HepG2 (cell line): Measurements from ENCODE around the gene RAC3. TPM values are rescaled to one million over a fixed set of nuclear protein-coding genes. Genes with fewer than 3 reads are reported as not detected.

Experiments used
- FIP1L1 ChIP-seq: fragments of 200-400 bp; formaldehyde crosslinking; IDR thresholded peaks from 2 replicates; pipeline ENCODE4 v1.6.1; 2018; ENCODE audit warnings: low read depth, mild to moderate bottlenecking, low read length, moderate library complexity, borderline replicate concordance; ENCODE audit not compliant: insufficient read depth
- IRX3 ChIP-seq: sonication (generic); formaldehyde crosslinking; IDR thresholded peaks from 2 replicates; pipeline ENCODE4 v1.8.1; 2023; ENCODE audit warnings: mild to moderate bottlenecking, low read depth, missing genetic modification reagents, borderline replicate concordance
- KLF13 ChIP-seq: sonication (generic); formaldehyde crosslinking; IDR thresholded peaks from 2 replicates; pipeline ENCODE4 v1.4.0; 2020; ENCODE audit warnings: mild to moderate bottlenecking, missing genetic modification reagents
- NCOA5 ChIP-seq: sonication (generic); formaldehyde crosslinking; IDR thresholded peaks from 2 replicates; pipeline ENCODE4 v1.4.0; 2020; ENCODE audit warnings: missing genetic modification reagents
- POGZ ChIP-seq: sonication (generic); formaldehyde crosslinking; IDR thresholded peaks from 2 replicates; pipeline ENCODE4 v1.4.0; 2020; ENCODE audit warnings: mild to moderate bottlenecking, missing genetic modification reagents
- SIN3A ChIP-seq: IDR thresholded peaks from 2 replicates; pipeline ENCODE4 v1.6.1; 2011; ENCODE audit warnings: low read depth, mild to moderate bottlenecking, control low read depth, low read length, borderline replicate concordance
- SMYD3 ChIP-seq: sonication (generic); formaldehyde crosslinking; IDR thresholded peaks from 2 replicates; pipeline ENCODE4 v1.8.1; 2023; ENCODE audit warnings: mild to moderate bottlenecking, missing genetic modification reagents
- TAF15 ChIP-seq: fragments of 200-400 bp; formaldehyde crosslinking; IDR thresholded peaks from one replicate; pipeline ENCODE4 v1.6.1; 2018; ENCODE audit warnings: mild to moderate bottlenecking, low read depth, low read length; ENCODE audit not compliant: poor library complexity, severe bottlenecking
- THAP9 ChIP-seq: sonication (generic); formaldehyde crosslinking; IDR thresholded peaks from 2 replicates; pipeline ENCODE4; 2020; ENCODE audit warnings: missing genetic modification reagents, mild to moderate bottlenecking, borderline replicate concordance
- ZGPAT ChIP-seq: IDR thresholded peaks from 2 replicates; pipeline ENCODE4 v1.6.1; 2016; ENCODE audit warnings: mild to moderate bottlenecking
- ZNF503 ChIP-seq: sonication (generic); formaldehyde crosslinking; IDR thresholded peaks from 2 replicates; pipeline ENCODE4 v1.4.0; 2020; ENCODE audit warnings: missing genetic modification reagents
- ZNF589 ChIP-seq: sonication (generic); formaldehyde crosslinking; conservative IDR thresholded peaks from 2 replicates; pipeline ENCODE4 v1.8.0; 2022; ENCODE audit warnings: mild to moderate bottlenecking, moderate library complexity, missing genetic modification reagents
- ZNF710 ChIP-seq: sonication (generic); formaldehyde crosslinking; IDR thresholded peaks from 2 replicates; pipeline ENCODE4 v1.5.0; 2020; ENCODE audit warnings: mild to moderate bottlenecking, missing genetic modification reagents, borderline replicate concordance
- ZNF782 ChIP-seq: sonication (generic); formaldehyde crosslinking; IDR thresholded peaks from 2 replicates; pipeline ENCODE4 v1.4.0; 2020; ENCODE audit warnings: missing genetic modification reagents, mild to moderate bottlenecking, borderline replicate concordance
- polyA plus RNA-seq, 8 experiments: library from polyadenylated mRNA; depleted of rRNA in 3 of 8; stranded (reverse) in 7 of 8; unstranded in 1 of 8; fragments of >200 nt; fragmentation: Illumina TruSeq in 4 of 8; extraction: Trizol in 4 of 8; gene quantifications; 2 replicates each; pipeline versions ENCODE4 v1.2.1 to v1.2.3, GENCODE V29; 2011 to 2016; ENCODE audit warnings: low read depth in 4 of 8, missing spikeins in 1 of 8, mixed read lengths in 1 of 8; ENCODE audit not compliant: insufficient read depth in 1 of 8
- total RNA-seq, 5 experiments: library from RNA; depleted of rRNA; stranded (reverse); fragments of >200 nt; fragmentation: Illumina TruSeq; extraction: Trizol; gene quantifications; 2 replicates each; pipeline ENCODE4 v1.2.3, GENCODE V29; 2016; ENCODE audit warnings: low read depth in 1 of 5

Gene RAC3
- total and polyA plus RNA-seq, 2 of the 13 experiments (the other 11 are each of a cell fraction or from before 2014, with no cell fraction given): 10.5 to 21.3 TPM

- TF ChIP-seq ZNF782 (CRISPR knock-in tag) (peak; percentile 60; the same call in 1 of the 2 replicates), TAF15 (peak; percentile 86), SIN3A (0 out of 2 replicates have a peak, but pooled peaks have one; percentile 20), THAP9 (CRISPR knock-in tag) (0 out of 2 replicates have a peak, but pooled peaks have one; percentile 6), KLF13 (CRISPR knock-in tag) (0 out of 2 replicates have a peak, but pooled peaks have one; percentile 58), SMYD3 (CRISPR knock-in tag) (peak; percentile 23; the same call in 1 of the 2 replicates), IRX3 (0 out of 2 replicates have a peak, but pooled peaks have one; percentile 26), ZNF589 (CRISPR knock-in tag) (peak; percentile 61; the same call in 1 of the 2 replicates), FIP1L1 (0 out of 2 replicates have a peak, but pooled peaks have one; percentile 44), ZNF710 (CRISPR knock-in tag) (0 out of 2 replicates have a peak, but pooled peaks have one; percentile 31), ZNF503 (0 out of 2 replicates have a peak, but pooled peaks have one; percentile 34), ZGPAT (CRISPR knock-in tag) (0 out of 2 replicates have a peak, but pooled peaks have one; percentile 10), POGZ (CRISPR knock-in tag) (no peak), NCOA5 (CRISPR knock-in tag) (peak; percentile 36; the same call in 1 of the 2 replicates)
Observed at GRCh38 chr17:82076018-82076784, 44.7 kb downstream of the RAC3 start (continued).
